ENCODE results near the gene POLG. TPM values are rescaled to one million over a fixed set of nuclear protein-coding genes. Genes with fewer than 3 reads are reported as not detected.
A peak's percentile ranks its signal among the peaks of the same experiment; 100 is the strongest.

POLG gene
- total and polyA plus RNA-seq, 2 experiments from 2014 or later: 28.8 to 74.1 TPM

- 0 out of 2 replicates have a peak, but pooled peaks cover 3% of the 10 kb centered on the region for H3F3A ChIP-seq (replicated peaks; ENCODE audit: low read depth)
- no peak overlapping the region for H3K27ac ChIP-seq (ENCODE audit: low read depth)
- H3K4me3 ChIP-seq: no peak overlapping the region
- Mint-ChIP-seq H3K27ac (no peak overlapping the region), H3K27me3 (ENCODE audit: insufficient read depth, low read depth, poor library complexity) (peaks cover 19% of the 10 kb centered on the region), H3K9me3 (peaks cover 5% of the 10 kb centered on the region), H3K4me1 (peaks cover 22% of the 10 kb centered on the region), H3K4me3 (peak overlapping the region; percentile 57), H3K36me3 (ENCODE audit: low read depth) (peaks cover 54% of the 10 kb centered on the region)
- peak overlapping the region; percentile 17; the same call in 1 of the 2 replicates for H3K4me2 ChIP-seq
- peaks cover 28% of the 10 kb centered on the region for H4K20me1 ChIP-seq (replicated peaks; ENCODE audit: insufficient read depth)
- H3K79me2 ChIP-seq (replicated peaks; ENCODE audit: insufficient read depth): peaks cover 32% of the 10 kb centered on the region
- no peak overlapping the region for H2AFZ ChIP-seq
- TF ChIP-seq CTCF (conservative IDR thresholded peaks at IDR 0.05; ENCODE audit: low read depth in 2 of 2) (peak; percentile 54 to 58), EZH2 (IDR thresholded peaks at IDR 0.05; ENCODE audit: low read depth, unreplicated experiment) (no peak)
- no peak for ATAC-seq
- H3K4me1 ChIP-seq (ENCODE audit: insufficient read depth): peaks cover 13% of the 10 kb centered on the region; the same call in 1 of the 2 replicates
- H3K9me2 ChIP-seq (ENCODE audit: insufficient read depth): no peaks in the 10 kb centered on the region
- H3K36me3 ChIP-seq (ENCODE audit: insufficient read depth): peaks cover 40% of the 10 kb centered on the region
- DNase-seq (ENCODE audit: low spot score): peak; percentile 62
- H3K27me3 ChIP-seq (ENCODE audit: insufficient read depth): peaks cover 9% of the 10 kb centered on the region
Observed at GRCh38 chr15:89332446-89332845, 2.2 kb downstream of the POLG start.

GRCh38 chr15:89330881-89331595 lies 3.6 kb downstream of the POLG start:
- H3K4me1 Mint-ChIP-seq: peaks cover 22% of the 10 kb centered on the region
- ATAC-seq: no peak
- H3K4me3 ChIP-seq: no peak overlapping the region
- peaks cover 5% of the 10 kb centered on the region for H3K9me3 Mint-ChIP-seq
- H3K36me3 Mint-ChIP-seq (ENCODE audit: low read depth): peaks cover 68% of the 10 kb centered on the region
- H3K4me3 Mint-ChIP-seq: peak overlapping the region; percentile 48; the same call in 1 of the 3 replicates
- H3K27ac Mint-ChIP-seq: no peak overlapping the region
- DNase-seq (ENCODE audit: low spot score): no peak
- H3K79me2 ChIP-seq (replicated peaks; ENCODE audit: insufficient read depth): peaks cover 32% of the 10 kb centered on the region
- H3K27me3 ChIP-seq (ENCODE audit: insufficient read depth): peaks cover under 1% of the 10 kb centered on the region; the same call in 1 of the 2 replicates
- no peak overlapping the region for H2AFZ ChIP-seq
- H3K27me3 Mint-ChIP-seq (ENCODE audit: insufficient read depth, low read depth, poor library complexity): peaks cover 14% of the 10 kb centered on the region
- peaks cover 13% of the 10 kb centered on the region; the same call in 1 of the 2 replicates for H3K4me1 ChIP-seq (ENCODE audit: insufficient read depth)
- no peak overlapping the region for H3K4me2 ChIP-seq
- H3K9me2 ChIP-seq (ENCODE audit: insufficient read depth): no peaks in the 10 kb centered on the region
- peaks cover 30% of the 10 kb centered on the region for H4K20me1 ChIP-seq (replicated peaks; ENCODE audit: insufficient read depth)
- peaks cover 49% of the 10 kb centered on the region for H3K36me3 ChIP-seq (ENCODE audit: insufficient read depth)
- 0 out of 2 replicates have a peak, but pooled peaks cover 3% of the 10 kb centered on the region for H3F3A ChIP-seq (replicated peaks; ENCODE audit: low read depth)
- H3K27ac ChIP-seq (ENCODE audit: low read depth): no peak overlapping the region
- TF ChIP-seq JUNB (IDR thresholded peaks at IDR 0.05; ENCODE audit: unreplicated experiment): no peak
- TF ChIP-seq STAT1 (IDR thresholded peaks at IDR 0.05; ENCODE audit: unreplicated experiment): no peak
- TF ChIP-seq ZNF331 (CRISPR knock-in tag; IDR thresholded peaks at IDR 0.05; ENCODE audit: low read depth): no peak
- TF ChIP-seq POLR2AphosphoS5 (IDR thresholded peaks at IDR 0.05; ENCODE audit: low read depth): no peak
- TF ChIP-seq EZH2phosphoT487 (IDR thresholded peaks at IDR 0.05; ENCODE audit: unreplicated experiment): no peak
- TF ChIP-seq ZNF462 (CRISPR knock-in tag; IDR thresholded peaks at IDR 0.05): no peak
- TF ChIP-seq REST (IDR thresholded peaks at IDR 0.05; ENCODE audit: unreplicated experiment): no peak

Measured in GM23338 (cell line).